ENCODE measurements around the gene PPP1R3G. TPM values are rescaled to one million over a fixed set of nuclear protein-coding genes. Genes with fewer than 3 reads are reported as not detected.
A peak's percentile ranks its signal among the peaks of the same experiment; 100 is the strongest.

The PPP1R3G gene
- total and polyA plus RNA-seq, 2 of the 13 experiments (the other 11 are each of a cell fraction or from before 2014, with no cell fraction given) = 1.2 to 1.3 TPM

- TF ChIP-seq, protein P1, sequence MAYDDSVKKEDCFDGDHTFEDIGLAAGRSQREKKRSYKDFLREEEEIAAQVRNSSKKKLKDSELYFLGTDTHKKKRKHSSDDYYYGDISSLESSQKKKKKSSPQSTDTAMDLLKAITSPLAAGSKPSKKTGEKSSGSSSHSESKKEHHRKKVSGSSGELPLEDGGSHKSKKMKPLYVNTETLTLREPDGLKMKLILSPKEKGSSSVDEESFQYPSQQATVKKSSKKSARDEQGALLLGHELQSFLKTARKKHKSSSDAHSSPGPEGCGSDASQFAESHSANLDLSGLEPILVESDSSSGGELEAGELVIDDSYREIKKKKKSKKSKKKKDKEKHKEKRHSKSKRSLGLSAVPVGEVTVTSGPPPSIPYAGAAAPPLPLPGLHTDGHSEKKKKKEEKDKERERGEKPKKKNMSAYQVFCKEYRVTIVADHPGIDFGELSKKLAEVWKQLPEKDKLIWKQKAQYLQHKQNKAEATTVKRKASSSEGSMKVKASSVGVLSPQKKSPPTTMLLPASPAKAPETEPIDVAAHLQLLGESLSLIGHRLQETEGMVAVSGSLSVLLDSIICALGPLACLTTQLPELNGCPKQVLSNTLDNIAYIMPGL (CRISPR knock-in tag; IDR thresholded peaks at IDR 0.05; ENCODE audit: borderline replicate concordance in 1 of 2, low read depth in 1 of 2) = peak in 1 of 2 experiments; percentile 47; a peak in 1 of 4 replicates
- TF ChIP-seq, protein P2, sequence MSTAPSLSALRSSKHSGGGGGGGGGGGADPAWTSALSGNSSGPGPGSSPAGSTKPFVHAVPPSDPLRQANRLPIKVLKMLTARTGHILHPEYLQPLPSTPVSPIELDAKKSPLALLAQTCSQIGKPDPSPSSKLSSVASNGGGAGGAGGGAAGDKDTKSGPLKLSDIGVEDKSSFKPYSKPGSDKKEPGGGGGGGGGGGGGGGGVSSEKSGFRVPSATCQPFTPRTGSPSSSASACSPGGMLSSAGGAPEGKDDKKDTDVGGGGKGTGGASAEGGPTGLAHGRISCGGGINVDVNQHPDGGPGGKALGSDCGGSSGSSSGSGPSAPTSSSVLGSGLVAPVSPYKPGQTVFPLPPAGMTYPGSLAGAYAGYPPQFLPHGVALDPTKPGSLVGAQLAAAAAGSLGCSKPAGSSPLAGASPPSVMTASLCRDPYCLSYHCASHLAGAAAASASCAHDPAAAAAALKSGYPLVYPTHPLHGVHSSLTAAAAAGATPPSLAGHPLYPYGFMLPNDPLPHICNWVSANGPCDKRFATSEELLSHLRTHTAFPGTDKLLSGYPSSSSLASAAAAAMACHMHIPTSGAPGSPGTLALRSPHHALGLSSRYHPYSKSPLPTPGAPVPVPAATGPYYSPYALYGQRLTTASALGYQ (CRISPR knock-in tag; IDR thresholded peaks at IDR 0.05) = no peak
- TF ChIP-seq DR1 (CRISPR knock-in tag; IDR thresholded peaks at IDR 0.05) = no peak
- TF ChIP-seq TBL1XR1 (IDR thresholded peaks at IDR 0.05; ENCODE audit: borderline replicate concordance, low read length, partially characterized antibody) = no peak
- TF ChIP-seq NFE2 (CRISPR knock-in tag; IDR thresholded peaks at IDR 0.05) = no peak
- 0 out of 2 replicates have a peak, but pooled peaks have one; percentile 57 for TF ChIP-seq ZNF317 (CRISPR knock-in tag; IDR thresholded peaks at IDR 0.05)
These were observed 1.3 kb upstream of the PPP1R3G start (continued) for GRCh38 chr6:5083813-5084359.

DNA sequence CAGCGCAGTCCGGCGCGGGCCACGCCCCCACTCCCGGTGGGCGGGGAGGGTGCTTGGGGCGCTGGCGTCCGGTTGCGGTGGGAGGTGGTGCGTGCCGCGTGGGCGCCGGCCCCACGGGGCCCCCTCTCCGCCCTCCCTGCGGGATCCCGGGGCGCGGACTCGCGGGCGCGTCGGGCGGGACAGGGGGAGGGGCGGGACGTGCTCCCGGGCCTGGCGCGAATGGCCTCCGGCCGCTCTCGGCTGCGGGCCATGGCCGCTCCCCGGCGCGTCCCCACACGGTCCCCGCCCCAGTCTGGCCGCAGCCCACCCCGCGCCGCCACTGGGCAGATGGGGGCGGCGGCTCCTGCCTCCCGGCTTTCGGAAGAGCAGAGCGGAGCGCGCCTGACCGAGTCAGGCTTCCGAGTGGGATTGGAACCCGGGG, 771 bp upstream of the PPP1R3G start:
- ChIA-PET POLR2A (interaction anchor here (2.1 kb wide), 1 partner anchor 12 kb away, joined by 9 read pairs; no protein-coding TSS in a partner anchor), CTCF (ENCODE audit: low intra/inter-chr PET ratio, low total read pairs) (no interaction called here)
- H3K79me2 ChIP-seq (ENCODE audit: insufficient read depth, low read length) = peaks cover 5% of the 10 kb centered on the region
- H4K20me1 ChIP-seq (ENCODE audit: insufficient read depth, low read length) = no peaks in the 10 kb centered on the region
- H3K9ac ChIP-seq (ENCODE audit: insufficient read depth, low read depth, low read length) = peak overlapping the region; percentile 76
- peak overlapping the region; percentile 96 for H3K4me2 ChIP-seq (ENCODE audit: low read depth, low read length)
- intact Hi-C loops (cut with micrococcal nuclease; ENCODE audit: unreplicated experiment) = loop anchor here (5.0 kb wide), 1 partner anchor 33 kb away; no protein-coding TSS in a partner anchor
- peak overlapping the region; percentile 81 for H3K27ac ChIP-seq (ENCODE audit: extremely low read length, insufficient read depth, low read length)
- 63% methylated on average over 17 of the region's 57 CpGs for WGBS (ENCODE audit: low lambda C conversion rate)
- H2AFZ ChIP-seq (ENCODE audit: low read length) = no peak overlapping the region
- ATAC-seq = peak; percentile 22
- H3K4me1 ChIP-seq (ENCODE audit: insufficient read depth, low read length) = peaks cover 73% of the 10 kb centered on the region
- no peaks in the 10 kb centered on the region for H3K9me3 ChIP-seq (ENCODE audit: low read length)
- no TSS peak for BruUV-seq (replicated peaks)
- in situ Hi-C loops (cut with HindIII; ENCODE audit: extremely low pct_ligation_motif_present, low pct_unique_long_range_greater_than_20kb) = no loop called here
- H3K4me3 ChIP-seq (replicated peaks in 1 of 3; ENCODE audit: insufficient read depth in 1 of 3, low read depth in 2 of 3, low read length in 3 of 3) = peak overlapping the region; percentile 49 to 71 (median 51); a peak in 5 of 6 replicates
- DNase-seq (ENCODE audit: low spot score) = no peak
- FAIRE-seq = no peak
- H3K27me3 ChIP-seq (ENCODE audit: control insufficient read depth in 1 of 2, insufficient read depth in 2 of 2, low read length in 2 of 2) = no peaks in the 10 kb centered on the region
- H3K36me3 ChIP-seq (replicated peaks in 1 of 2; ENCODE audit: control insufficient read depth in 1 of 2, insufficient read depth in 2 of 2, low read length in 2 of 2) = no peaks in the 10 kb centered on the region
- TF ChIP-seq POLR2G (IDR thresholded peaks at IDR 0.05; ENCODE audit: low read depth, low read length) = peak; percentile 60
- TF ChIP-seq NCOA2 (CRISPR knock-in tag; IDR thresholded peaks at IDR 0.05) = no peak
- TF ChIP-seq ZFYVE20 (CRISPR knock-in tag; IDR thresholded peaks at IDR 0.05; ENCODE audit: borderline replicate concordance, low read depth) = 0 out of 2 replicates have a peak, but pooled peaks have one; percentile 55
- peak; percentile 36; the same call in 1 of the 2 replicates for TF ChIP-seq ARID4A (CRISPR knock-in tag; IDR thresholded peaks at IDR 0.05; ENCODE audit: borderline replicate concordance)
- peak; percentile 21; the same call in 1 of the 2 replicates for TF ChIP-seq ZSCAN21 (CRISPR knock-in tag; IDR thresholded peaks at IDR 0.05; ENCODE audit: borderline replicate concordance)
